H1 (cell line): ENCODE measurements around the gene RRM2. TPM values are rescaled to one million over a fixed set of nuclear protein-coding genes. Genes with fewer than 3 reads are reported as not detected.

ENCODE experiments used
- RAD21 ChIP-seq, 2 experiments: IDR thresholded peaks in 1 of 2; conservative IDR thresholded peaks in 1 of 2; 2 replicates each; pipeline ENCODE4 v1.6.1; 2011; ENCODE audit warnings: low read depth in 2 of 2, low read length in 2 of 2, improper control_type of control experiment in 1 of 2, inconsistent platforms in 1 of 2, mild to moderate bottlenecking in 1 of 2, moderate library complexity in 1 of 2
- polyA plus RNA-seq, 7 experiments: library from polyadenylated mRNA; depleted of rRNA in 3 of 7; stranded (reverse) in 5 of 7; unstranded in 2 of 7; fragments of >200 nt in 5 of 7; fragments of 200-250 nt in 2 of 7; gene quantifications; 1 replicate in 5 of 7; 2 replicates in 1 of 7; 4 replicates in 1 of 7; pipeline versions ENCODE4 v1.2.1 to v1.2.3, GENCODE V29; 2011 to 2013; ENCODE audit warnings: missing spikeins in 2 of 7, mixed read lengths in 2 of 7
- total RNA-seq: library from RNA; stranded (reverse); fragmentation: NEBNext Ultra II Directional; extraction: Animal tissue kit (Norgen Biotek cat#: 25700); gene quantifications from 2 replicates; pipeline ENCODE4 v1.2.1, GENCODE V29; 2021
- TF ChIP-seq, protein P1 (sequence below): fragments of 300-600 bp; sonication (generic); IDR thresholded peaks from 2 replicates; pipeline ENCODE4 v1.7.1; 2012; ENCODE audit warnings: low read length, moderate library complexity, mild to moderate bottlenecking, inconsistent platforms; ENCODE audit not compliant: insufficient replicate concordance

Gene RRM2
- total and polyA plus RNA-seq, 2 of the 8 experiments (the other 6 are each of a cell fraction or from before 2014, with no cell fraction given): 37.7 to 215 TPM

GRCh38 chr2:10094271-10094814, 28.2 kb upstream of the RRM2 start (continued):
- TF ChIP-seq, protein P1, sequence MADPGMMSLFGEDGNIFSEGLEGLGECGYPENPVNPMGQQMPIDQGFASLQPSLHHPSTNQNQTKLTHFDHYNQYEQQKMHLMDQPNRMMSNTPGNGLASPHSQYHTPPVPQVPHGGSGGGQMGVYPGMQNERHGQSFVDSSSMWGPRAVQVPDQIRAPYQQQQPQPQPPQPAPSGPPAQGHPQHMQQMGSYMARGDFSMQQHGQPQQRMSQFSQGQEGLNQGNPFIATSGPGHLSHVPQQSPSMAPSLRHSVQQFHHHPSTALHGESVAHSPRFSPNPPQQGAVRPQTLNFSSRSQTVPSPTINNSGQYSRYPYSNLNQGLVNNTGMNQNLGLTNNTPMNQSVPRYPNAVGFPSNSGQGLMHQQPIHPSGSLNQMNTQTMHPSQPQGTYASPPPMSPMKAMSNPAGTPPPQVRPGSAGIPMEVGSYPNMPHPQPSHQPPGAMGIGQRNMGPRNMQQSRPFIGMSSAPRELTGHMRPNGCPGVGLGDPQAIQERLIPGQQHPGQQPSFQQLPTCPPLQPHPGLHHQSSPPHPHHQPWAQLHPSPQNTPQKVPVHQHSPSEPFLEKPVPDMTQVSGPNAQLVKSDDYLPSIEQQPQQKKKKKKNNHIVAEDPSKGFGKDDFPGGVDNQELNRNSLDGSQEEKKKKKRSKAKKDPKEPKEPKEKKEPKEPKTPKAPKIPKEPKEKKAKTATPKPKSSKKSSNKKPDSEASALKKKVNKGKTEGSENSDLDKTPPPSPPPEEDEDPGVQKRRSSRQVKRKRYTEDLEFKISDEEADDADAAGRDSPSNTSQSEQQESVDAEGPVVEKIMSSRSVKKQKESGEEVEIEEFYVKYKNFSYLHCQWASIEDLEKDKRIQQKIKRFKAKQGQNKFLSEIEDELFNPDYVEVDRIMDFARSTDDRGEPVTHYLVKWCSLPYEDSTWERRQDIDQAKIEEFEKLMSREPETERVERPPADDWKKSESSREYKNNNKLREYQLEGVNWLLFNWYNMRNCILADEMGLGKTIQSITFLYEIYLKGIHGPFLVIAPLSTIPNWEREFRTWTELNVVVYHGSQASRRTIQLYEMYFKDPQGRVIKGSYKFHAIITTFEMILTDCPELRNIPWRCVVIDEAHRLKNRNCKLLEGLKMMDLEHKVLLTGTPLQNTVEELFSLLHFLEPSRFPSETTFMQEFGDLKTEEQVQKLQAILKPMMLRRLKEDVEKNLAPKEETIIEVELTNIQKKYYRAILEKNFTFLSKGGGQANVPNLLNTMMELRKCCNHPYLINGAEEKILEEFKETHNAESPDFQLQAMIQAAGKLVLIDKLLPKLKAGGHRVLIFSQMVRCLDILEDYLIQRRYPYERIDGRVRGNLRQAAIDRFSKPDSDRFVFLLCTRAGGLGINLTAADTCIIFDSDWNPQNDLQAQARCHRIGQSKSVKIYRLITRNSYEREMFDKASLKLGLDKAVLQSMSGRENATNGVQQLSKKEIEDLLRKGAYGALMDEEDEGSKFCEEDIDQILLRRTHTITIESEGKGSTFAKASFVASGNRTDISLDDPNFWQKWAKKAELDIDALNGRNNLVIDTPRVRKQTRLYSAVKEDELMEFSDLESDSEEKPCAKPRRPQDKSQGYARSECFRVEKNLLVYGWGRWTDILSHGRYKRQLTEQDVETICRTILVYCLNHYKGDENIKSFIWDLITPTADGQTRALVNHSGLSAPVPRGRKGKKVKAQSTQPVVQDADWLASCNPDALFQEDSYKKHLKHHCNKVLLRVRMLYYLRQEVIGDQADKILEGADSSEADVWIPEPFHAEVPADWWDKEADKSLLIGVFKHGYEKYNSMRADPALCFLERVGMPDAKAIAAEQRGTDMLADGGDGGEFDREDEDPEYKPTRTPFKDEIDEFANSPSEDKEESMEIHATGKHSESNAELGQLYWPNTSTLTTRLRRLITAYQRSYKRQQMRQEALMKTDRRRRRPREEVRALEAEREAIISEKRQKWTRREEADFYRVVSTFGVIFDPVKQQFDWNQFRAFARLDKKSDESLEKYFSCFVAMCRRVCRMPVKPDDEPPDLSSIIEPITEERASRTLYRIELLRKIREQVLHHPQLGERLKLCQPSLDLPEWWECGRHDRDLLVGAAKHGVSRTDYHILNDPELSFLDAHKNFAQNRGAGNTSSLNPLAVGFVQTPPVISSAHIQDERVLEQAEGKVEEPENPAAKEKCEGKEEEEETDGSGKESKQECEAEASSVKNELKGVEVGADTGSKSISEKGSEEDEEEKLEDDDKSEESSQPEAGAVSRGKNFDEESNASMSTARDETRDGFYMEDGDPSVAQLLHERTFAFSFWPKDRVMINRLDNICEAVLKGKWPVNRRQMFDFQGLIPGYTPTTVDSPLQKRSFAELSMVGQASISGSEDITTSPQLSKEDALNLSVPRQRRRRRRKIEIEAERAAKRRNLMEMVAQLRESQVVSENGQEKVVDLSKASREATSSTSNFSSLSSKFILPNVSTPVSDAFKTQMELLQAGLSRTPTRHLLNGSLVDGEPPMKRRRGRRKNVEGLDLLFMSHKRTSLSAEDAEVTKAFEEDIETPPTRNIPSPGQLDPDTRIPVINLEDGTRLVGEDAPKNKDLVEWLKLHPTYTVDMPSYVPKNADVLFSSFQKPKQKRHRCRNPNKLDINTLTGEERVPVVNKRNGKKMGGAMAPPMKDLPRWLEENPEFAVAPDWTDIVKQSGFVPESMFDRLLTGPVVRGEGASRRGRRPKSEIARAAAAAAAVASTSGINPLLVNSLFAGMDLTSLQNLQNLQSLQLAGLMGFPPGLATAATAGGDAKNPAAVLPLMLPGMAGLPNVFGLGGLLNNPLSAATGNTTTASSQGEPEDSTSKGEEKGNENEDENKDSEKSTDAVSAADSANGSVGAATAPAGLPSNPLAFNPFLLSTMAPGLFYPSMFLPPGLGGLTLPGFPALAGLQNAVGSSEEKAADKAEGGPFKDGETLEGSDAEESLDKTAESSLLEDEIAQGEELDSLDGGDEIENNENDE: no peak
- TF ChIP-seq RAD21 (IDR thresholded peaks at IDR 0.05 in 1 of 2, conservative IDR thresholded peaks at IDR 0.05 in 1 of 2; ENCODE audit: low read depth in 2 of 2, low read length in 2 of 2): no peak
